GM21360 (cell line): ENCODE measurements around the gene SLC39A5.
"Not testable (repeated sequence)": the region's sequence is repeated elsewhere in the genome, so short reads cannot be mapped to it uniquely, and the experiment has no call there.

Experiments used
- ATAC-seq: cut with Tn5 transposase; IDR thresholded peaks from one replicate; pipeline ENCODE4 v1.9.1; 2021; ENCODE audit warnings: mild to moderate bottlenecking, moderate library complexity; ENCODE audit not compliant: unreplicated experiment

SLC39A5 gene

GRCh38 chr12:56229916-56230431, at the start of gene SLC39A5:
Gene SLC39A5, plus strand, starts transcription at chr12:56230051. Its CDS starts 1,224 bp downstream, at chr12:56231275.
- no peak for ATAC-seq

- no peak for ATAC-seq
Measured at GRCh38 chr12:56186957-56187356, 42.9 kb upstream of the SLC39A5 start.

- ATAC-seq, result no peak
Measured at GRCh38 chr12:56188131-56188777, 41.6 kb upstream of the SLC39A5 start.

GRCh38 chr12:56188778-56189098, 41.1 kb upstream of the SLC39A5 start:
- no peak for ATAC-seq

GRCh38 chr12:56189099-56189917, 40.5 kb upstream of the SLC39A5 start, which contains the start of gene SMARCC2:
Gene SMARCC2, minus strand, starts transcription at chr12:56189483. Its CDS starts 22 bp downstream, at chr12:56189461.
- peak; percentile 66 for ATAC-seq

GRCh38 chr12:56189918-56190694, 39.7 kb upstream of the SLC39A5 start:
- ATAC-seq, result peak; percentile 36

- no peak for ATAC-seq
Measured at GRCh38 chr12:56190695-56191155, 39.1 kb upstream of the SLC39A5 start.

GRCh38 chr12:56192582-56192981, 37.3 kb upstream of the SLC39A5 start:
- ATAC-seq, result no peak

- ATAC-seq, result no peak
Measured at GRCh38 chr12:56193025-56193578, 36.7 kb upstream of the SLC39A5 start.

- ATAC-seq, result not testable (repeated sequence)
Measured at GRCh38 chr12:56196818-56197550, 32.9 kb upstream of the SLC39A5 start.

- ATAC-seq, result no peak
Measured at GRCh38 chr12:56197921-56198635, 31.8 kb upstream of the SLC39A5 start.

GRCh38 chr12:56198836-56199235, 31.0 kb upstream of the SLC39A5 start:
- ATAC-seq, result no peak

- no peak for ATAC-seq
Measured at GRCh38 chr12:56202366-56202765, 27.5 kb upstream of the SLC39A5 start.

- ATAC-seq, result no peak
Measured at GRCh38 chr12:56202838-56203237, 27.0 kb upstream of the SLC39A5 start.

- ATAC-seq, result no peak
Measured at GRCh38 chr12:56204275-56204674, 25.6 kb upstream of the SLC39A5 start.

- ATAC-seq, result no peak
Measured at GRCh38 chr12:56205445-56205844, 24.4 kb upstream of the SLC39A5 start.

- ATAC-seq, result no peak
Measured at GRCh38 chr12:56206452-56207166, 23.2 kb upstream of the SLC39A5 start.

- ATAC-seq, result no peak
Measured at GRCh38 chr12:56208006-56208405, 21.8 kb upstream of the SLC39A5 start.

GRCh38 chr12:56212361-56212760, 17.5 kb upstream of the SLC39A5 start:
- no peak for ATAC-seq
